Neural cell (in vitro differentiated cells): ENCODE results near the gene FAM72A.
"Not testable (repeated sequence)": the region's sequence is repeated elsewhere in the genome, so short reads cannot be mapped to it uniquely, and the experiment has no call there.

Source experiments
- CTCF ChIP-seq: fragments of 450-650 bp; IDR thresholded peaks from 2 replicates; pipeline ENCODE4 v1.5.1; 2014; ENCODE audit warnings: antibody characterized with exemption, mild to moderate bottlenecking, moderate library complexity; ENCODE audit not compliant: poor library complexity, severe bottlenecking
- EZH2 ChIP-seq: fragments of 200-600, 300-800 bp; shearing (Covaris generic), sonication (generic); IDR thresholded peaks from 2 replicates; pipeline ENCODE4 v1.6.1; 2014; ENCODE audit warnings: antibody characterized with exemption, low read length, borderline replicate concordance, mild to moderate bottlenecking; ENCODE audit not compliant: insufficient read depth, poor library complexity, severe bottlenecking
- MXI1 ChIP-seq: fragments of 450-650 bp; conservative IDR thresholded peaks from 2 replicates; pipeline ENCODE4 v1.6.1; 2014; ENCODE audit warnings: antibody characterized with exemption, mild to moderate bottlenecking; ENCODE audit not compliant: poor library complexity, severe bottlenecking
- POLR2AphosphoS5 ChIP-seq: IDR thresholded peaks from 2 replicates; pipeline ENCODE4 v1.6.1; 2012
- RAD21 ChIP-seq: fragments of 450-650 bp; conservative IDR thresholded peaks from 2 replicates; pipeline ENCODE4 v1.6.1; 2014; ENCODE audit warnings: antibody characterized with exemption, mild to moderate bottlenecking, moderate library complexity
- TAF1 ChIP-seq: IDR thresholded peaks from 2 replicates; pipeline ENCODE4 v1.6.1; 2012; ENCODE audit warnings: low read depth
- TF ChIP-seq, protein P1 (sequence below): IDR thresholded peaks from 2 replicates; pipeline ENCODE4 v1.6.1; 2012; ENCODE audit warnings: borderline replicate concordance

DNA sequence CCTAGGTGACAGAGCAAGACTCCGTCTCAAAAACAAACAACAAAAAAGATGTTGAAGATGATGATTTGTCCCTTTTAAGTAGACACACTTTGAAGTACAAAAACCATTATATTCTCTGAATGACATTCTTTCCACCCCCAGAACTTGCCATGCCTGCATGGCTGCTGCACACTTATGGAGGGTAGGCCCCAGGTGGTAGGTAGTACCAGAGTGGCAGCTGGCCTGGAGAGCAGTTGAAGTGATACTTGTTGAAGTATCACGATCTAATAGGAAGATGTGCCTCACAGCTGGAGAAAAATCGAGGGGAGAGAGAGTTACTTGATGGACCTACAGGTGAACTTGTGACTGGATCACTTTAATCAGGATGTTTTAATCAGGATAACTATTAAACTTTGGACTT, 15.6 kb upstream of the FAM72A start:
- TF ChIP-seq RAD21, CTCF, TAF1, POLR2AphosphoS5, EZH2, MXI1: not testable (repeated sequence)
- TF ChIP-seq, protein P1, sequence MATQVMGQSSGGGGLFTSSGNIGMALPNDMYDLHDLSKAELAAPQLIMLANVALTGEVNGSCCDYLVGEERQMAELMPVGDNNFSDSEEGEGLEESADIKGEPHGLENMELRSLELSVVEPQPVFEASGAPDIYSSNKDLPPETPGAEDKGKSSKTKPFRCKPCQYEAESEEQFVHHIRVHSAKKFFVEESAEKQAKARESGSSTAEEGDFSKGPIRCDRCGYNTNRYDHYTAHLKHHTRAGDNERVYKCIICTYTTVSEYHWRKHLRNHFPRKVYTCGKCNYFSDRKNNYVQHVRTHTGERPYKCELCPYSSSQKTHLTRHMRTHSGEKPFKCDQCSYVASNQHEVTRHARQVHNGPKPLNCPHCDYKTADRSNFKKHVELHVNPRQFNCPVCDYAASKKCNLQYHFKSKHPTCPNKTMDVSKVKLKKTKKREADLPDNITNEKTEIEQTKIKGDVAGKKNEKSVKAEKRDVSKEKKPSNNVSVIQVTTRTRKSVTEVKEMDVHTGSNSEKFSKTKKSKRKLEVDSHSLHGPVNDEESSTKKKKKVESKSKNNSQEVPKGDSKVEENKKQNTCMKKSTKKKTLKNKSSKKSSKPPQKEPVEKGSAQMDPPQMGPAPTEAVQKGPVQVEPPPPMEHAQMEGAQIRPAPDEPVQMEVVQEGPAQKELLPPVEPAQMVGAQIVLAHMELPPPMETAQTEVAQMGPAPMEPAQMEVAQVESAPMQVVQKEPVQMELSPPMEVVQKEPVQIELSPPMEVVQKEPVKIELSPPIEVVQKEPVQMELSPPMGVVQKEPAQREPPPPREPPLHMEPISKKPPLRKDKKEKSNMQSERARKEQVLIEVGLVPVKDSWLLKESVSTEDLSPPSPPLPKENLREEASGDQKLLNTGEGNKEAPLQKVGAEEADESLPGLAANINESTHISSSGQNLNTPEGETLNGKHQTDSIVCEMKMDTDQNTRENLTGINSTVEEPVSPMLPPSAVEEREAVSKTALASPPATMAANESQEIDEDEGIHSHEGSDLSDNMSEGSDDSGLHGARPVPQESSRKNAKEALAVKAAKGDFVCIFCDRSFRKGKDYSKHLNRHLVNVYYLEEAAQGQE, result not testable (repeated sequence)
